Uterus (tissue), 4 donors: Measurements from ENCODE around the gene CCDC91. TPM values are rescaled to one million over a fixed set of nuclear protein-coding genes. Genes with fewer than 3 reads are reported as not detected.
"Not testable (repeated sequence)": the region's sequence is repeated elsewhere in the genome, so short reads cannot be mapped to it uniquely, and the experiment has no call there.

Source experiments
- DNase-seq, 2 donors: peaks; one replicate each; pipeline ENCODE4 v3.0.0-alpha.2; 2019 to 2020
- H3K27ac ChIP-seq, 2 donors: fragments of 200-600 bp; sonication (generic); 1 replicate in 1 of 2; 2 replicates in 1 of 2; pipeline ENCODE4 v1.5.1; 2016 to 2018
- H3K27me3 ChIP-seq, 2 donors: fragments of 200-600 bp; sonication (generic); one replicate each; pipeline ENCODE4 v1.5.1; 2018 to 2019; ENCODE audit warnings: control low read depth in 1 of 2
- H3K36me3 ChIP-seq, 2 donors: fragments of 200-600 bp; sonication (generic); one replicate each; pipeline ENCODE4 v1.5.1; 2019; ENCODE audit warnings: control low read depth in 1 of 2
- H3K4me1 ChIP-seq, 2 donors: fragments of 200-600 bp; sonication (generic); one replicate each; pipeline ENCODE4 v1.5.1; 2018 to 2019; ENCODE audit warnings: control low read depth in 1 of 2
- H3K4me3 ChIP-seq, 2 donors: fragments of 200-600 bp; sonication (generic); 1 replicate in 1 of 2; 2 replicates in 1 of 2; pipeline ENCODE4 v1.5.1; 2018 to 2019; ENCODE audit warnings: mild to moderate bottlenecking in 1 of 2
- H3K9me3 ChIP-seq, 2 donors: fragments of 200-600 bp; sonication (generic); one replicate each; pipeline ENCODE4 v1.5.1; 2019; ENCODE audit warnings: control low read depth in 1 of 2
- CTCF ChIP-seq, 4 experiments: fragments of 200-600 bp in 2 of 4; fragments of 450-650 bp in 2 of 4; sonication (generic) in 2 of 4; IDR thresholded peaks; one replicate each; pipeline ENCODE4 v1.5.1; 2016 to 2019; ENCODE audit warnings: antibody characterized with exemption in 4 of 4, mild to moderate bottlenecking in 2 of 4, moderate library complexity in 1 of 4
- POLR2A ChIP-seq, 2 donors: fragments of 450-650 bp; IDR thresholded peaks; one replicate each; pipeline ENCODE4 v1.6.1; 2016; ENCODE audit warnings: antibody characterized with exemption in 2 of 2, mild to moderate bottlenecking in 1 of 2, moderate library complexity in 1 of 2
- intact Hi-C: fragments of 100-400 bp; cut with DNase I; formaldehyde crosslinking; loops from one replicate; pipeline ENCODE4 v1.15.1; 2023; ENCODE audit warnings: low total_unique reads
- total RNA-seq, 4 donors: library from RNA; depleted of rRNA in 3 of 4; stranded (reverse); fragments of >200 nt in 3 of 4; gene quantifications; one replicate each; pipeline versions ENCODE4 v1.1.0 to v1.2.4, GENCODE V29; 2014 to 2023
- donor health status: DM: yes; HTN: yes; CAD: no.

CCDC91 gene
- total RNA-seq, 4 donors from 2014 or later: 24.7 to 49.7 (median 41.0) TPM

DNA sequence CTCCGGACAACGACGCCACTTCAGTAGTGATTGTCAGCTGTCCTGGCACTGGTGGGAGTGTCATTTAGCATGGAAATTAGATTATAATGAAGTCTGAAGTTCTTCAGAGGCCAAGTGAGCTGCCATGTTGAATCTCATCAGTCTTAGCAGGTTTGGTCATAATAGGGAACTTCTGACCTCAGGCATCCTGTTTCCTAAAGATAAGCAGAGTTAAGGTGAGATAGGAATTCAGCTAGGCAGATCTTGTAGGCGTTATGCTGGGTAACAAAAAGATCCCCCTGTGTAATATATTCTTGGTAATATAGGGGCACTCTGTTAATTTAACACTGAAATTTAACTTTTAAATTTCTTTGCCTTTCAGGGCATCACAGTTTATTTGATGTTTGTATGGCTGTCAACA is 137.5 kb downstream of the CCDC91 start:
- TF ChIP-seq POLR2A (IDR thresholded peaks at IDR 0.05) (no peak), CTCF (IDR thresholded peaks at IDR 0.05) (no peak)
- Histone ChIP-seq H3K27ac (no peak overlapping the region), H3K4me1 (no peaks in the 10 kb centered on the region), H3K9me3 (no peaks in the 10 kb centered on the region), H3K27me3 (no peaks in the 10 kb centered on the region), H3K36me3 (no peaks in the 10 kb centered on the region), H3K4me3 (no peak overlapping the region)
- no peak for DNase-seq
- intact Hi-C loops: no loop called here

DNA sequence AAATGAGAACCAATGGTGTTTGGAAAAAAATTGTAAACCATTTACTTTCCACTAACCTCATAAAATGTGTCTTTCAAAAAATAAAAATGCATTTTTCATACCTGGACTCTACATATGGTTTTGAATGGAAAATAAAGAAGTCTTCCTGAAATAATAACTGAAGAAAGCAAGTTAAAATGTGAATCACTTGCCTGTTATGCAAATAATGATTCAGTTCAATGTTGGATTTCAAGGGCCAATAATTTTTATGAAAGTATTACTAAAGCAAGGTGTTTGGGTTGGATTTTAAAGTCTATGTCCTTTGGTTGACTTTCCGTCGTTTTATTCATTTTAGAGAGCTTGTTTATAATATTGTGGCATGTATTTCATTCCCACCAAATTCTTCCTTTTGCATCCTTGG is 138.7 kb downstream of the CCDC91 start:
- no peaks in the 10 kb centered on the region for H3K4me1 ChIP-seq
- H3K36me3 ChIP-seq: no peaks in the 10 kb centered on the region
- intact Hi-C loops: no loop called here
- no peaks in the 10 kb centered on the region for H3K27me3 ChIP-seq
- H3K4me3 ChIP-seq: no peak overlapping the region
- H3K27ac ChIP-seq: no peak overlapping the region
- TF ChIP-seq POLR2A (IDR thresholded peaks at IDR 0.05) (no peak), CTCF (IDR thresholded peaks at IDR 0.05) (no peak)
- no peak for DNase-seq
- H3K9me3 ChIP-seq: no peaks in the 10 kb centered on the region

- H3K27ac ChIP-seq, H3K4me3 ChIP-seq, intact Hi-C loops, H3K4me1 ChIP-seq, H3K27me3 ChIP-seq, H3K36me3 ChIP-seq, H3K9me3 ChIP-seq, DNase-seq: not testable (repeated sequence)
Measured at GRCh38 chr12:28329727-28330126, 139.5 kb downstream of the CCDC91 start.

DNA sequence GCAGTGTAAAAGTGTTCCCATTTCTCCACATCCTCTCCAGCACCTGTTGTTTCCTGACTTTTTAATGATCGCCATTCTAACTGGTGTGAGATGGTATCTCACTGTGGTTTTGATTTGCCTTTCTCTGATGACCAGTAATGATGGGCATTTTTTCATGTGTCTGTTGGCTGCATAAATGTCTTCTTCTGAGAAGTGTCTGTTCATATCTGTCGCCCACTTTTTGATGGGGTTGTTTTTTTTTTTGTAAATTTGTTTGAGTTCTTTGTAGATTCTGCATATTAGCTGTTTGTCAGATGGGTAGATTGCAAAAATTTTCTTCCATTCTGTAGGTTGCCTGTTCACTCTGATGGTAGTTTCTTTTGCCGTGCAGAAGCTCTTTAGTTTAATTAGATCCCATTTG is 140.0 kb downstream of the CCDC91 start:
- H3K4me1 ChIP-seq, H3K4me3 ChIP-seq, H3K36me3 ChIP-seq, H3K27ac ChIP-seq, DNase-seq, H3K27me3 ChIP-seq, H3K9me3 ChIP-seq, intact Hi-C loops: not testable (repeated sequence)

- Histone ChIP-seq H3K36me3 (no peaks in the 10 kb centered on the region), H3K27me3 (no peaks in the 10 kb centered on the region), H3K9me3 (no peaks in the 10 kb centered on the region), H3K4me3 (no peak overlapping the region), H3K27ac (no peak overlapping the region), H3K4me1 (no peaks in the 10 kb centered on the region)
- TF ChIP-seq CTCF (IDR thresholded peaks at IDR 0.05): no peak
- no peak for TF ChIP-seq POLR2A (IDR thresholded peaks at IDR 0.05)
- intact Hi-C loops: no loop called here
- no peak for DNase-seq
Measured at GRCh38 chr12:28331130-28331529, 140.9 kb downstream of the CCDC91 start.

DNA sequence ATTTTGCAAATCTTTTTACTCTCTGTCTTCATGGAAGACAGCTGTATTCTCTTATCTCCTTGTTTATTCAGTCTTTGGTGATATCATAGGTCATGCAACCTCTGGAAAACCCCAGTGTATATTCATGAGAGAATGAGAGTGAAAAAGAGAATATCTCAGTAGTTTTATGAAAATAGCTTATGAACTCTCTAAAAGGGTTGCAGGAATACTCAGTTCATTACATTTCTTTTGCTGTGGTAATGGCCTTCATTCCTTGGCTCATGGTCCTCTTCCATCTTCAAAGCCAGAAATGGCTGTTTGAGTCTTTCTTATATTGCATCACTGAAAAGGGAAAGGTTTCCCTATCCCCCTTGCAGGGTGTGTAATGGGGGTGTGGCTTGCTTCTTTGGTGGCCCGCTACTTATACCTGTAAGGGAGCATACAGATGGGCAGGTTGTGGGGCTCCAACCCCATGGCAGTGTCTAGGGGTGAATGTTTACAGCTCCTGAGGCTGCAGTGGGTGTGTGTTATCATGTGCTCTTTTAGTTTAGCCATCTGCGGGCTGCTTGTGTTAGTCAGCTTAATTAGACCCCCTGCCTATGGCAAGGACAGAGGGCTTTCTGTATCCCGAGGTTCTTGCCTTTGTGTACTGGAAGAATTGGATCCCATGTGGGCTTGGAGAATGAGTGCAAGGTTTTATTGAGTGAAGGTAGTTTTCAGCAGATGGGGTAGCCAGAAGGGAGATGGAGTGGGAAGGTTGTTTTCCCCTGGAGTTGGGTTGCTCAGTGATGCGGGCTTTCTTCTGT is 150.2 kb downstream of the CCDC91 start:
- no peaks in the 10 kb centered on the region for H3K36me3 ChIP-seq
- H3K27ac ChIP-seq: no peak overlapping the region
- TF ChIP-seq CTCF (IDR thresholded peaks at IDR 0.05): no peak
- no peak overlapping the region for H3K4me3 ChIP-seq
- no peaks in the 10 kb centered on the region for H3K27me3 ChIP-seq
- no peak for DNase-seq
- intact Hi-C loops: no loop called here
- H3K4me1 ChIP-seq: no peaks in the 10 kb centered on the region
- no peaks in the 10 kb centered on the region for H3K9me3 ChIP-seq
